Measurements from ENCODE around the gene DCX. TPM values are rescaled to one million over a fixed set of nuclear protein-coding genes. Genes with fewer than 3 reads are reported as not detected.
A peak's percentile ranks its signal among the peaks of the same experiment; 100 is the strongest.

The DCX gene
- total RNA-seq, 1 donor from 2014 or later: 614 TPM

- Mint-ChIP-seq H3K4me3 (ENCODE audit: unreplicated experiment) (no peak overlapping the region), H3K9me3 (ENCODE audit: unreplicated experiment) (peaks cover 1% of the 10 kb centered on the region), H3K27ac (ENCODE audit: unreplicated experiment) (peak overlapping the region; percentile 68)
Measured at GRCh38 chrX:111365770-111366325, 46.1 kb downstream of the DCX start.

GRCh38 chrX:111363741-111364140 is 48.3 kb downstream of the DCX start:
- DNase-seq: no peak
- Mint-ChIP-seq H3K27ac (ENCODE audit: unreplicated experiment) (no peak overlapping the region), H3K9me3 (ENCODE audit: unreplicated experiment) (peaks cover 1% of the 10 kb centered on the region), H3K27me3 (ENCODE audit: unreplicated experiment) (no peaks in the 10 kb centered on the region), H3K4me3 (ENCODE audit: unreplicated experiment) (no peak overlapping the region), H3K4me1 (ENCODE audit: low read depth, unreplicated experiment) (peaks cover 21% of the 10 kb centered on the region), H3K36me3 (ENCODE audit: unreplicated experiment) (no peaks in the 10 kb centered on the region)
- TF ChIP-seq CTCF (IDR thresholded peaks at IDR 0.05; ENCODE audit: partially characterized antibody, unreplicated experiment): no peak

More at GRCh38 chrX:111365770-111366325, 46.1 kb downstream of the DCX start:
- Mint-ChIP-seq H3K36me3 (ENCODE audit: unreplicated experiment) (no peaks in the 10 kb centered on the region), H3K4me1 (ENCODE audit: low read depth, unreplicated experiment) (peaks cover 30% of the 10 kb centered on the region), H3K27me3 (ENCODE audit: unreplicated experiment) (no peaks in the 10 kb centered on the region)
- no peak for DNase-seq
- no peak for TF ChIP-seq CTCF (IDR thresholded peaks at IDR 0.05; ENCODE audit: partially characterized antibody, unreplicated experiment)

GRCh38 chrX:111361751-111362150 is 50.2 kb downstream of the DCX start:
- no peak overlapping the region for H3K27ac Mint-ChIP-seq (ENCODE audit: unreplicated experiment)
- peaks cover 12% of the 10 kb centered on the region for H3K4me1 Mint-ChIP-seq (ENCODE audit: low read depth, unreplicated experiment)
- H3K4me3 Mint-ChIP-seq (ENCODE audit: unreplicated experiment): no peak overlapping the region
- DNase-seq: no peak
- no peaks in the 10 kb centered on the region for H3K36me3 Mint-ChIP-seq (ENCODE audit: unreplicated experiment)
- peaks cover 1% of the 10 kb centered on the region for H3K9me3 Mint-ChIP-seq (ENCODE audit: unreplicated experiment)
- H3K27me3 Mint-ChIP-seq (ENCODE audit: unreplicated experiment): no peaks in the 10 kb centered on the region
- TF ChIP-seq CTCF (IDR thresholded peaks at IDR 0.05; ENCODE audit: partially characterized antibody, unreplicated experiment): no peak

- H3K4me3 Mint-ChIP-seq (ENCODE audit: unreplicated experiment): no peak overlapping the region
- H3K4me1 Mint-ChIP-seq (ENCODE audit: low read depth, unreplicated experiment): peaks cover 8% of the 10 kb centered on the region
- H3K27me3 Mint-ChIP-seq (ENCODE audit: unreplicated experiment): no peaks in the 10 kb centered on the region
- no peak for DNase-seq
- no peak for TF ChIP-seq CTCF (IDR thresholded peaks at IDR 0.05; ENCODE audit: partially characterized antibody, unreplicated experiment)
- peaks cover 1% of the 10 kb centered on the region for H3K9me3 Mint-ChIP-seq (ENCODE audit: unreplicated experiment)
- H3K27ac Mint-ChIP-seq (ENCODE audit: unreplicated experiment): no peak overlapping the region
- no peaks in the 10 kb centered on the region for H3K36me3 Mint-ChIP-seq (ENCODE audit: unreplicated experiment)
Measured at GRCh38 chrX:111360839-111361238, 51.2 kb downstream of the DCX start.

GRCh38 chrX:111355523-111356115 is 56.4 kb downstream of the DCX start:
- Mint-ChIP-seq H3K9me3 (ENCODE audit: unreplicated experiment) (no peaks in the 10 kb centered on the region), H3K27ac (ENCODE audit: unreplicated experiment) (no peak overlapping the region), H3K4me3 (ENCODE audit: unreplicated experiment) (no peak overlapping the region), H3K4me1 (ENCODE audit: low read depth, unreplicated experiment) (peaks cover 6% of the 10 kb centered on the region), H3K27me3 (ENCODE audit: unreplicated experiment) (no peaks in the 10 kb centered on the region), H3K36me3 (ENCODE audit: unreplicated experiment) (no peaks in the 10 kb centered on the region)
- no peak for DNase-seq
- TF ChIP-seq CTCF (IDR thresholded peaks at IDR 0.05; ENCODE audit: partially characterized antibody, unreplicated experiment): no peak
